ENCODE data around the gene LENG8. TPM values are rescaled to one million over a fixed set of nuclear protein-coding genes. Genes with fewer than 3 reads are reported as not detected.

The LENG8 gene
- total and polyA plus RNA-seq, 10 of the 15 experiments (the other 5 are each of a cell fraction or from before 2014, with no cell fraction given) = 2.3 to 145 (median 34.4) TPM

DNA sequence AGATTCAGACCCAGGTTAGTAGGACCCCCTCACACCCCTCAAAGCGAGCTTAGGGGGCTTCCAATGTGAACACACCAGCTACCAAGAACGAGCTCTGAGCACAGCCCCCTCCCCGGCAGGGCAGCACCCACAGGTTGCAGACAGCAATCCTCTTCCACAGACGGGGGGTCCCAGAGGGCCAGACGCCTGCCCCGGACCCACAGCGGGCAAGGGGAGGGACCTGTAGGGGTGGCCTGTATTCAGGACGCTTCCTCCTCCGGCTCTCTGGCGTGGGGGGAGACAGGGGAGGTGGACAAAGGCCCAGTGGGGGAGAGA is 29.0 kb upstream of the LENG8 start (continued):
- TF ChIP-seq, protein P1, sequence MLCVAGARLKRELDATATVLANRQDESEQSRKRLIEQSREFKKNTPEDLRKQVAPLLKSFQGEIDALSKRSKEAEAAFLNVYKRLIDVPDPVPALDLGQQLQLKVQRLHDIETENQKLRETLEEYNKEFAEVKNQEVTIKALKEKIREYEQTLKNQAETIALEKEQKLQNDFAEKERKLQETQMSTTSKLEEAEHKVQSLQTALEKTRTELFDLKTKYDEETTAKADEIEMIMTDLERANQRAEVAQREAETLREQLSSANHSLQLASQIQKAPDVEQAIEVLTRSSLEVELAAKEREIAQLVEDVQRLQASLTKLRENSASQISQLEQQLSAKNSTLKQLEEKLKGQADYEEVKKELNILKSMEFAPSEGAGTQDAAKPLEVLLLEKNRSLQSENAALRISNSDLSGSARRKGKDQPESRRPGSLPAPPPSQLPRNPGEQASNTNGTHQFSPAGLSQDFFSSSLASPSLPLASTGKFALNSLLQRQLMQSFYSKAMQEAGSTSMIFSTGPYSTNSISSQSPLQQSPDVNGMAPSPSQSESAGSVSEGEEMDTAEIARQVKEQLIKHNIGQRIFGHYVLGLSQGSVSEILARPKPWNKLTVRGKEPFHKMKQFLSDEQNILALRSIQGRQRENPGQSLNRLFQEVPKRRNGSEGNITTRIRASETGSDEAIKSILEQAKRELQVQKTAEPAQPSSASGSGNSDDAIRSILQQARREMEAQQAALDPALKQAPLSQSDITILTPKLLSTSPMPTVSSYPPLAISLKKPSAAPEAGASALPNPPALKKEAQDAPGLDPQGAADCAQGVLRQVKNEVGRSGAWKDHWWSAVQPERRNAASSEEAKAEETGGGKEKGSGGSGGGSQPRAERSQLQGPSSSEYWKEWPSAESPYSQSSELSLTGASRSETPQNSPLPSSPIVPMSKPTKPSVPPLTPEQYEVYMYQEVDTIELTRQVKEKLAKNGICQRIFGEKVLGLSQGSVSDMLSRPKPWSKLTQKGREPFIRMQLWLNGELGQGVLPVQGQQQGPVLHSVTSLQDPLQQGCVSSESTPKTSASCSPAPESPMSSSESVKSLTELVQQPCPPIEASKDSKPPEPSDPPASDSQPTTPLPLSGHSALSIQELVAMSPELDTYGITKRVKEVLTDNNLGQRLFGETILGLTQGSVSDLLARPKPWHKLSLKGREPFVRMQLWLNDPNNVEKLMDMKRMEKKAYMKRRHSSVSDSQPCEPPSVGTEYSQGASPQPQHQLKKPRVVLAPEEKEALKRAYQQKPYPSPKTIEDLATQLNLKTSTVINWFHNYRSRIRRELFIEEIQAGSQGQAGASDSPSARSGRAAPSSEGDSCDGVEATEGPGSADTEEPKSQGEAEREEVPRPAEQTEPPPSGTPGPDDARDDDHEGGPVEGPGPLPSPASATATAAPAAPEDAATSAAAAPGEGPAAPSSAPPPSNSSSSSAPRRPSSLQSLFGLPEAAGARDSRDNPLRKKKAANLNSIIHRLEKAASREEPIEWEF (IDR thresholded peaks at IDR 0.05; ENCODE audit: insufficient replicate concordance, low read depth, low read length) = no peak
- TF ChIP-seq NR2F1 (conservative IDR thresholded peaks at IDR 0.05) (no peak), SPI1 (IDR thresholded peaks at IDR 0.05; ENCODE audit: borderline replicate concordance, insufficient read depth, low read depth, low read length) (no peak), CBX3 (IDR thresholded peaks at IDR 0.05; ENCODE audit: borderline replicate concordance, low read depth) (no peak), RCOR1 (conservative IDR thresholded peaks at IDR 0.05; ENCODE audit: low read depth, low read length) (no peak), GATAD2B (conservative IDR thresholded peaks at IDR 0.05; ENCODE audit: low read depth) (no peak)
- TF ChIP-seq, protein P2, sequence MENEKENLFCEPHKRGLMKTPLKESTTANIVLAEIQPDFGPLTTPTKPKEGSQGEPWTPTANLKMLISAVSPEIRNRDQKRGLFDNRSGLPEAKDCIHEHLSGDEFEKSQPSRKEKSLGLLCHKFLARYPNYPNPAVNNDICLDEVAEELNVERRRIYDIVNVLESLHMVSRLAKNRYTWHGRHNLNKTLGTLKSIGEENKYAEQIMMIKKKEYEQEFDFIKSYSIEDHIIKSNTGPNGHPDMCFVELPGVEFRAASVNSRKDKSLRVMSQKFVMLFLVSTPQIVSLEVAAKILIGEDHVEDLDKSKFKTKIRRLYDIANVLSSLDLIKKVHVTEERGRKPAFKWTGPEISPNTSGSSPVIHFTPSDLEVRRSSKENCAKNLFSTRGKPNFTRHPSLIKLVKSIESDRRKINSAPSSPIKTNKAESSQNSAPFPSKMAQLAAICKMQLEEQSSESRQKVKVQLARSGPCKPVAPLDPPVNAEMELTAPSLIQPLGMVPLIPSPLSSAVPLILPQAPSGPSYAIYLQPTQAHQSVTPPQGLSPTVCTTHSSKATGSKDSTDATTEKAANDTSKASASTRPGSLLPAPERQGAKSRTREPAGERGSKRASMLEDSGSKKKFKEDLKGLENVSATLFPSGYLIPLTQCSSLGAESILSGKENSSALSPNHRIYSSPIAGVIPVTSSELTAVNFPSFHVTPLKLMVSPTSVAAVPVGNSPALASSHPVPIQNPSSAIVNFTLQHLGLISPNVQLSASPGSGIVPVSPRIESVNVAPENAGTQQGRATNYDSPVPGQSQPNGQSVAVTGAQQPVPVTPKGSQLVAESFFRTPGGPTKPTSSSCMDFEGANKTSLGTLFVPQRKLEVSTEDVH (IDR thresholded peaks at IDR 0.05; ENCODE audit: low read depth, partially characterized antibody) = no peak

Measured in GM12878 (cell line).